ENCODE data around the gene PTPRK.
"Not testable (repeated sequence)": the region's sequence is repeated elsewhere in the genome, so short reads cannot be mapped to it uniquely, and the experiment has no call there.

Gene PTPRK

GRCh38 chr6:128434752-128435151 lies 85.6 kb downstream of the PTPRK start:
- DNase-seq: not testable (repeated sequence)

DNA sequence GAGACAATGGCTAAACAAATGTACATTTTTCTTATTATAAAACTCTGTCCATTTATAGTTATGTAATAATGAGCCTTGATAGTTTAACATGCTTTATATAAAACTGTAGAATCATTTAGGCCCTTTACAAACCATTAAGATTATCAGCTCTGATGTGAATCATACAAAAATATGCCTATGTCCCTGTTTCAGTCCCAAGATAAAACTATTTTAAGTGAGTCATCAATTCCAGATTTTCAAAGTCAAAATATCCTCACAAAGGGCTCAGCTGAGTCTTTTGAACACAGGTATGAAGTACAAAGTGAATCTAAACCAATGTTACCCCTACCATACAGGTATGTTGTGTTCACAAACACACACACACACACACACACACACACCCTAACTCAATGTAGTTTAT lies 88.0 kb downstream of the PTPRK start:
- no peak for DNase-seq

GRCh38 chr6:128427139-128427538 lies 93.3 kb downstream of the PTPRK start:
- DNase-seq: no peak

GRCh38 chr6:128425856-128426255 lies 94.5 kb downstream of the PTPRK start:
- no peak for DNase-seq

DNA sequence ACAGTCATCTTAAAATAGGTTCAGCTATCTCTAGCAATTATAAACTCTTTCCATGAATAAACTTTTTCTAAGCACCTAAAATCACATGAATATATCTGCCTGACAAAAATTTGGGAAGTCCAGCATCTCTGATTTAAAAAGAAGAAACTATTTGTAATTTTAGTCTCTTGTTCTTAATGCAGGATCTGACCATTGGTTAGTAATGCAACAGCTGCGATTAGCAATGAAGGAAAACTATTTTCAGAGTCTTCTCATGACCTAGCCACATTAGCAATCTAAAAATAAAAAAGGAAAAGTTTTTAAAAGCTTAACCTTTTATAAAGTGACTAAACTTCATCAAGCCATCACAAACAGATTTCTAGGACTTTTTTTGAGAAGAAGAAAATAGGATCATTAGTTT lies 97.5 kb downstream of the PTPRK start:
- DNase-seq: no peak

DNA sequence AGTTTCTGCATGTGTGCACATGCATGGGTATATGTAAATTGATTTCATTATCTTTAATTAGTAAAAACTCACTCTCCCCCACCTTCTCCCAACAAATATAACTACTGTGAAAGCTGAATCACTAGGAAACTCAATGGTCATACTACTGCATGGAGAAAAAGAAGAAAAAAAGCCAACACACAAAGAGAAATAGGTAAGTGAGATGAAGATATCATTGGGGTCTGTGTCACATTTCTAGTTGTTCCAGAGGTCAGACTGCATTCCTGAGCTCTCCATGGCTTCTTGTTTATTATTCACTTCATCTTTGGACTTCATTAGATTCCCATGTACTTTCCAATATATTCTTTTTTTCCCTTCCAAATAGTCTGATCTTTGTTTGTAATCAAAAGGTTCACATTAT lies 98.2 kb downstream of the PTPRK start:
- no peak for DNase-seq

DNA sequence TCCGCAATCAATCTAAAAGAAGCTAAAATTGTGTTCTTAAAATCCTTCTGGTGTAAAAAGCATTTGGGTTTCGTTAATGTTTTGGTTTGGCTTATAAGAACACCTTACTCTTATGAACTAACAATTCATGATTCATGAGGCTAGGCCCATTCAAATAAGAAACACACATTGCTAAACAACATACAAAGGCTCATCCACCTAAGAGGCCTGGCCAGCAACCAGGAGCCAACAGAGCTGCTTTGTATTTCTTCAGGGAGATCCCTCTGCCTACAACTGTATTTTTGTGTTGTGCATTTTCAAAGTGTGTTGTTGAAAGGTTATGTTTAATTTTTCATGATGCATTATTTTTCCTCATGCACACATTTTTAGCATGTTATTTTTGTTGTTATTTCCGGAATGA lies 98.6 kb downstream of the PTPRK start:
- no peak for DNase-seq

GRCh38 chr6:128417698-128418097 lies 102.7 kb downstream of the PTPRK start:
- no peak for DNase-seq

- DNase-seq: no peak
These were observed 105.0 kb downstream of the PTPRK start for GRCh38 chr6:128415387-128415786.

DNA sequence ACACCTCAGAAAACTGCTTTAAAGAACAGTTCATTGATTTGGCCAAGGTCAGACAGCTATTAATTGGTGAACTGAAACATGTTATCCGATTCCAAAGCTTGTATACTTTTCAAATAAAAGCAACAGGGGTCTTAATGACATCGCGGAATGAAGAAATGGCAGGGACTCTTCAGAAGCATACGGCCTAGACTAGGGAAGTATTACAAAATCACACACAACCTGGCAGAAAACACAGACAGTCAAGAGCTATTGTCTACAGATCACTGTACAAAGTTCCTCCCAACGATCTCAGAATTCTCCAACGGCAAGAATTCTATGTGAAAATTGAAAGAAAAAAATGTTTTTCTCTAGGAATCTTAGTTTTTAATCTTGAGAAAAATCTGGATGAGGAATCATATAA lies 105.5 kb downstream of the PTPRK start:
- no peak for DNase-seq

- no peak for DNase-seq
These were observed 107.1 kb downstream of the PTPRK start for GRCh38 chr6:128413291-128413690.

- no peak for DNase-seq
These were observed 107.7 kb downstream of the PTPRK start for GRCh38 chr6:128412680-128413079.

- DNase-seq: no peak
These were observed 109.8 kb downstream of the PTPRK start for GRCh38 chr6:128410584-128410983.

- no peak for DNase-seq
These were observed 111.4 kb downstream of the PTPRK start for GRCh38 chr6:128409003-128409402.

- no peak for DNase-seq
These were observed 113.9 kb downstream of the PTPRK start for GRCh38 chr6:128406453-128406852.

DNA sequence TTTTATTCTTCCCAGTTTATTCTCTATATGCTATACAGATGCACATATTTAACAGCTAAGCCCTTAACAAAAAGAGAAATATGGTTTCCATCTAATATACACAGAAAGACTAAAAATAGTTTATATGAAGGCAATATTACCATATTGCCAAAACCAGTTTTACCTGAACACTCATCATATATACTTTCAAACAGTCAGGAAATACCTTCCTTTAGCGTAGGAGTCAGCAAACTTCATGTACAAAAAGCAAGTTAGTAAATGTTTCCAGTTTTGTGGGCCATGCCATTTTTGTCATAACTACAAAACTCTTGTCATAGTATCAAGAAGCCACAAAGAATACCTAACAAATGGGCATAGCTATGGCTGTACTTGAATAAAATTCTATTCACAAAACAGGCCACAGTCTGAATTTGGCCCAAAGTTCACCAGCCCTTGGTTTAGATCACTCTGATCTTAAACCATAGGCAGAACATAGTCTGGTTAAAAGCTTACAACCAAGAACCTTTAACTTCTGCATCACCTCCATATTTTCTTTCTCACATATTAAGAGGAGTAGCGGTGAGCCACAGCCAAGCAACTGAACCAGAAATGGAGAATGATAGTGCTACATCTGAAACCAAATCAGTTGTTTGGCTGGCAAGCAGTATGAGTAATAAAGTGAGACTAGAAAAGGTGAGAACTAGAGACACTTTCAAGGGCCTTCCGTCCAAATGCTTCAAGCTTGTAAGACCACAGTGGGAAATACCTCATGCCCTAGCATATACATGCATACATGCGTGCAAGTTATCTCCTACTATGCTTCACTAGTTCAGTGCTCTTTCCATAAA lies 116.6 kb downstream of the PTPRK start:
- DNase-seq: no peak

- no peak for DNase-seq
These were observed 119.5 kb downstream of the PTPRK start for GRCh38 chr6:128400875-128401274.

DNA sequence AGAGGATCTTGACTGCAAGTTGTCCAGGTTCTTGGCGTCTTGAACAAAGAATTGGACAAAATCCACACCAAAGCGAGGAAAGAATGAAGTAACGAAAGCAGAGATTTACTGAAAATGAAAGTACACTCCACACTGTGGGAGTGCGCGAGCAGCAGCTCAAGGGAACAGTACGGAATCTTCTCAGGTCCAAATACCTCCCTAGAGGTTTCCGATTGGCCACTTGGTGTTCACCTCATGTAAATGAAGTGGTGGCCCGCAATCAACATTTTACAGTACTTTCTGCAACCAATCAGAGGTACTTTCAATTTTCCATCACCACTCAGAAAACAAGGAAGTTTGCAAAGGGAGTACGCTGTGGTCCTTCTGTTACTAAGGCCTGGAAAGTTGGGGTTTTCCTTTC lies 122.4 kb downstream of the PTPRK start:
- no peak for DNase-seq

DNA sequence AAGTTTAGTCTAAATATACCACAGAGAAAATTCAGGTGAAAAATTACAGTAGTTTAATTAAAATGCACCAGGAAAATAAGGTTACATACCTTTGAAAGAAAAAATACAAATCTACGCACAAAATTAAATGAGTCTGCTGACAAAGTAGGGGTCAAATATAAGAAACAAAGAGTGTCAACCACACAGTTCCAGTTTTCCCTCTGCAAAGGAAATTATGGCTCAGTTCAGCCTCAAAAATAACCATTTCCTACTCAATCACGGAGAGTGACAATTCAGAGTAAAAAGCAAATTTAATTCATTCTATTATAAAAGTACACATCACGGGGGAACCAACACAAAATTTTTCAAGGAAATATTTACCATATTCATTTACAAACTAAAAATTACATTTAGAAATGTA lies 124.8 kb downstream of the PTPRK start:
- no peak for DNase-seq

GRCh38 chr6:128395188-128395587 lies 125.2 kb downstream of the PTPRK start:
- DNase-seq: no peak

DNA sequence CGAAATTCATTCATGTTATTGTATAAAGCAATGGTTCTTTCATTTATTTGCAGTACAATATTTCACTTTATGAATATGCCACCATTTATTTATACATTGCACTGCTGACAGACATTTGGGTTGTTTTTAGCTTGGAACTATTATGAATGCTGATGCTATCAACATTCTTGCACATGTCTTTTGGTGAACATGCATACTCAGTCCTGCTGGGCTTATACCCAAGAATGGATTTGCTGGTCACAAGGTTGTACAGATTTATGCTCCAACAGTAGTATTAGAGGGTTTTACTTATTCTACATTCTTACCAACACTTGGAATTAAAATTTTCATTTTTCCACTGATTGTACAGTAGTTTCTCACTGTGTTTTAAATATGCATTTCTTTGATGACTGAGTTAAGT lies 126.2 kb downstream of the PTPRK start:
- no peak for DNase-seq

DNA sequence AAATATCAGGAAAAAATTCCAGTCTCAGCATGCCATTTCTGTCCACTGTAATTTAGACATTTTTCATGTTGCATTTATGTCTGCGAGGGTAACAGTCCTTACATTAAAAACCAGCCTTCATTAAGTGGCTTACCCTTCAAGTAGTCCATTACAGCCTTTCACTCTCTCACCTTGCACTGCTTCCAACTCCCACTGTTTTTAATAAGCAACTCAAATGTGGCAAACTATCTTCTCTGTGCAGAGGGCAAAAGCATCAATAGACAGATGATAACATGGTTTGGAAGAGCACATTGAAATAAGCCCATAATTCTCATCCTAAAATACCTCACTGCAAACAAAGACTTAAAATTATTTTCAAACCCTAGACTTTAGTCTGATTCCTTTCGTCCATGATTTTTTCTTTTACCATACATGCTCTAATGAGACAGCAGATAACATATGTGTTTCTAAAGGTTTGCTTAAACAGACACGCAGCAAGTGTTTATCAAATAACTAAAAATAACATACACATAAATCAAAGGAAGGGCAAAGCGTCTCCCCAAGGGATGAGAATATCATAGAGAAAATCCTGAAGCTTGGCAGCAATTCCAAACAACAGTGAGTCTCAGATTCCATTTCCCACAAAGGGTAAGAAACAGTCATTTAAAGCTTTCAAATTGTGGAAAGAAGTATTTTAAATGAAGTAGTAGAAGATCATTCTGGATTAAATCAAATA lies 130.4 kb downstream of the PTPRK start:
- DNase-seq: no peak

GRCh38 chr6:128388380-128388779 lies 132.0 kb downstream of the PTPRK start:
- no peak for DNase-seq

GRCh38 chr6:128380891-128381290 lies 139.5 kb downstream of the PTPRK start:
- no peak for DNase-seq

Data from central memory CD4-positive, alpha-beta T cell (primary cell).